RPMI7951 (cell line): ENCODE measurements around the gene OR4A16. TPM values are rescaled to one million over a fixed set of nuclear protein-coding genes. Genes with fewer than 3 reads are reported as not detected.

Experiments
- DNase-seq: peaks from one replicate; pipeline ENCODE4 v3.0.0-alpha.2; 2012; ENCODE audit warnings: low read depth
- total RNA-seq: library from RNA; depleted of rRNA; stranded (reverse); fragments of >200 nt; shearing (Covaris generic); gene quantifications from 2 replicates; pipeline ENCODE4 v1.2.3, GENCODE V29; 2014; rRNA removed

OR4A16 gene, protein sequence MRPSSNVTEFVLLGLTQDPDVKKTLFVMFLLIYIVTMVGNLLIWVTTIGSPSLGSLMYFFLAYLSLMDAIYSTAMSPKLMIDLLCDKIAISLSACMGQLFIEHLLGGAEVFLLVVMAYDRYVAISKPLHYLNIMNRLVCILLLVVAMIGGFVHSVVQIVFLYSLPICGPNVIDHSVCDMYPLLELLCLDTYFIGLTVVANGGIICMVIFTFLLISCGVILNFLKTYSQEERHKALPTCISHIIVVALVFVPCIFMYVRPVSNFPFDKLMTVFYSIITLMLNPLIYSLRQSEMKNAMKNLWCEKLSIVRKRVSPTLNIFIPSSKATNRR
- not detected in 2 replicates for total RNA-seq

DNA sequence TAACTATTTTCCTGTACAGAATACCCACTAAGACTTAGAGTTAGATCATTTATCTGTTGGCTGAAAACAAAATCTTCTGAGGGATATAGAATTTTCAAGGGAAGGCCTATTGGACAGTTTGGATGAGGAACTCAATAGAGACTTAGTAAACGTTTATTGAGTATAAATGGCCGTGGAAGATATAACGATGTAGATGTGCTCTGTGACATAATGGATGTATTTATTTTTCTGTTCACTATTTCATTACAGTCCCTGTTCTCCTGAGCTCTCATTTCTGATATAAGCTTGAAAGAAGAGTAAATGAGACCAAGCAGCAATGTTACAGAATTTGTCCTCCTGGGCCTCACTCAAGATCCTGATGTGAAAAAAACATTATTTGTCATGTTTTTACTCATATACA is at the start of gene OR4A16:
Gene OR4A16, plus strand, starts transcription at position 301 of the 400 bp plus-strand sequence. Its CDS starts 0 bp downstream, at position 301.
- no peak for DNase-seq

DNA sequence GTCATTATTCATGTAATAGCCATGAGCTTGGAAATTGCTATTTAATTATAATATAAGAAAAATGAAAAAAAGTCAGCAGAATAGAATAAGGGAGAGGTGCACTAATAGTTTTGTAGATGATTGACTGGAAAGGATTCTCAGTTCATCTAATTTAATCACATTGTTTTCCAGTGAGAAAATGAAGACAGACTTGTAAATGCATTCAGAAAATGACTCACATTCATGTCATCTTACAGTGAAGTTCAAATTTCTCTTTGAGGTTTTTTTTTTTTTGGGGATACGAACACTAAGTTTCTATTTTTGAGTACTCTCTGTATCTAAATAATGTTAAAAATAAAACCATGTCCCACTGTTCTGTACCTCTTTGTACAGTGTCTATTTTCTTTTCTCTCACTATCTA is 18.5 kb upstream of the OR4A16 start:
- no peak for DNase-seq

DNA sequence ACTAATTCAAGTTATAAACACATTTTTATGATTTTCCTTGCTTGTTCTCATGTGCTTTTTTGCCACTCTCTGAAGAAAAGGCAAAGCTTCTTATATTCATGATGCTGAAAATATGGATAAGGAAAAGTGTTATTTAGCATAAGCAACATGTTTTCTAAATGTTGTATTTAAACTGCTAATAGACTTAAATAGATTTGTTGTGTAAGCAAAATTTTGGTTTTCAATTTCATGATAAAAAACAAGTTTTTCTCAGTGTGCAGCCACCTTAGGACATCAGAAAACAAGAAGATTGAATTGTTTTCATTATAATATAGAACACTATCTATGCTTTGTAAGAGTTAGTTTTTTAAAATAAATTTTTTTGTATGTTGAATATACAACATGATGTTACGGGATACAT is 2.3 kb downstream of the OR4A16 start:
- DNase-seq: no peak

DNA sequence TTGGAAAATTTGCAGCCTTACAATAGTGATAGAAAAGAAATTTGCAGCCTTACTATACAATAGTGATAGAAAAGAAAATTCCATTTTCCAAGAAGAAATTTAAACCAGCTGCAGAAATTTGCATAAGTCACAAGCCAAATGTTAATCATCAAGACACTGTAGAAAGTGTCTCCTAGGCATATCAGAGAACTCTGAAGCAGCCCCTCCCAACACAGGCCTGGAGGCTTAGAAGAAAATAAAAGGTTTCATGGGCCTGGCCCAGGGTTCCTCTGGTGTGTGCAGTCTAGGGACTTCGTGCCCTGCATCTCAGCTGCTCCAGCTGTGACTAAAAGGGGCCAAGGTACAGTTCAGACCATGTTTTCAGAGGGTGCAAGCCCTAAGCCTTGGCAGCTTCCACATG is 6.0 kb downstream of the OR4A16 start:
- DNase-seq: no peak

DNA sequence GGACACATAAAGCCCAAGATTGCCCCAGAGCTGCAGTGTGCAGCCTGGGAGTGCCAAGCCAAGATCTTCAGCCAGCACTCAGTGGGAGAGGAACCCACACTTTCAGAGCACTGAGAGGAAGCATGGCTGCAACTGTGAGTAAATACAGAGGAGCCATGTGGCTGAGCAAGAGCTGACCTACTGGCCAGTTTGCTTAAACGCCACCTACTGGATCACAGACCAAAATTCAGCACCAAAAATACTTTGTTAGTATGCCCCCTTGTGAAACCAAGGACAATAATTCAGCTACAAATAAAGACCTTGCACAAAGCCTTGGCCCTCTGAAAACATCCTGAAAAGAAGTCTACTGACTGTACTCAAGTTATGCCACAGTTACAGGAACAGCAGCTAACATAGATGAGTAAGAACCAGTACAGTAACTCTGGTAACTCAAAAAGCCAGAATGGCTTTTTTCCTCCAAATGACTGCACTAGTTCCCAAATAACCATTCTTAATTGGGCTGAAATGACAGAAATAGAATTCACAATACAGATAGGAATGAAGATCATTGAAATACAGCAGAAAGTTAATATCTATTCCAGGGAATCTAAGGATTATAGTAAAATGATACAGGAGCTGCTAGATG is 14.7 kb downstream of the OR4A16 start:
- DNase-seq: no peak

DNA sequence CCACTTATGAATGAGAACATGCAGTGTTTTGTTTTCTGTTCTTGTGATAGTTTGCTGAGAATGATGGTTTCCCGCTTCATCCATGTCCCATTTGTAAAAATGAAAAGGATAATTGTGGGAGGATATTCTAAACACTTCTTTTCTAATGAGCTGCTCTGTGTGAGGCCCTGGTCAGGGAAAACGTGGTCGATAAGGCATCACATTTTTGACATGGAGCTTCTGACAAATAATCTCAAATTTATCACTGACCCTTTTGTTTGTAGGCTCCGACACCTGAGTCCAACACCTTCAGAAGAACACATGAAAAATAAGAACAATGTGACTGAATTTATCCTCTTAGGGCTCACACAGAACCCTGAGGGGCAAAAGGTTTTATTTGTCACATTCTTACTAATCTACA is 24.7 kb downstream of the OR4A16 start, which contains the start of gene OR4A15:
Gene OR4A15, plus strand, starts transcription at position 301 of the 400 bp plus-strand sequence. Its CDS starts 0 bp downstream, at position 301.
- DNase-seq: no peak

Other genes with a start within 250 kb of the OR4A16 start
- 0.24 and 0.78 TPM in 2 replicates for gene TRIM48, start 81.0 kb upstream of the OR4A16 start, total RNA-seq
- not detected in 2 replicates for gene OR4A15, start 24.8 kb downstream of the OR4A16 start, total RNA-seq
- not detected in 2 replicates for gene OR4C15, start 211.3 kb downstream of the OR4A16 start, total RNA-seq
- gene OR4C16, start 228.9 kb downstream of the OR4A16 start, total RNA-seq: not detected in 2 replicates